HepG2 (cell line): ENCODE results near the gene CDCA5. TPM values are rescaled to one million over a fixed set of nuclear protein-coding genes. Genes with fewer than 3 reads are reported as not detected.

Experiments used
- FOXA3 ChIP-seq: IDR thresholded peaks from 2 replicates; pipeline ENCODE4 v1.6.1; 2016; ENCODE audit warnings: missing genetic modification reagents, missing compliant biosample characterization
- GABPA ChIP-seq, 2 experiments: IDR thresholded peaks; 2 replicates each; pipeline ENCODE4 v1.6.1; 2011 to 2016; ENCODE audit warnings: low read depth in 2 of 2, low read length in 1 of 2, missing biosample characterization in 1 of 2, missing genetic modification characterization in 1 of 2
- GATAD2A ChIP-seq: IDR thresholded peaks from 2 replicates; pipeline ENCODE4 v1.6.1; 2016
- HES4 ChIP-seq: sonication (generic); formaldehyde crosslinking; IDR thresholded peaks from 2 replicates; pipeline ENCODE4 v1.9.0; 2021; ENCODE audit warnings: mild to moderate bottlenecking, missing genetic modification reagents, borderline replicate concordance
- KDM2A ChIP-seq: sonication (generic); formaldehyde crosslinking; IDR thresholded peaks from 2 replicates; pipeline ENCODE4 v1.4.0; 2020; ENCODE audit warnings: low read depth, missing genetic modification reagents, borderline replicate concordance
- KLF11 ChIP-seq: IDR thresholded peaks from 2 replicates; pipeline ENCODE4 v1.6.1; 2016; ENCODE audit warnings: missing compliant biosample characterization
- MYC ChIP-seq: sonication (generic); formaldehyde crosslinking; IDR thresholded peaks from 2 replicates; pipeline ENCODE4 v1.9.0; 2021; ENCODE audit warnings: missing genetic modification reagents, borderline replicate concordance
- NFAT5 ChIP-seq: sonication (generic); formaldehyde crosslinking; IDR thresholded peaks from 2 replicates; pipeline ENCODE4 v1.4.0; 2020; ENCODE audit warnings: missing genetic modification reagents
- PHF8 ChIP-seq: sonication (generic); formaldehyde crosslinking; IDR thresholded peaks from 2 replicates; pipeline ENCODE4 v1.5.0; 2020; ENCODE audit warnings: missing genetic modification reagents
- SRF ChIP-seq: IDR thresholded peaks from 2 replicates; pipeline ENCODE4 v1.6.1; 2011; ENCODE audit warnings: mild to moderate bottlenecking, low read depth, low read length, moderate library complexity
- TRIM22 ChIP-seq: fragments of 450-650 bp; IDR thresholded peaks from 2 replicates; pipeline ENCODE4 v1.6.1; 2017
- ZBTB10 ChIP-seq: sonication (generic); formaldehyde crosslinking; IDR thresholded peaks from 2 replicates; pipeline ENCODE4 v1.4.0; 2020; ENCODE audit warnings: missing genetic modification reagents, borderline replicate concordance
- ZC3H4 ChIP-seq: sonication (generic); formaldehyde crosslinking; IDR thresholded peaks from 2 replicates; pipeline ENCODE4 v1.4.0; 2020; ENCODE audit warnings: missing genetic modification reagents, borderline replicate concordance
- ZKSCAN1 ChIP-seq: fragments of 150-350 bp; IDR thresholded peaks from 2 replicates; pipeline ENCODE4 v1.6.1; 2014; ENCODE audit warnings: low read length
- ZKSCAN5 ChIP-seq: sonication (generic); formaldehyde crosslinking; IDR thresholded peaks from 2 replicates; pipeline ENCODE4 v1.5.1; 2020; ENCODE audit warnings: mild to moderate bottlenecking, missing genetic modification reagents
- ZMYM2 ChIP-seq: sonication (generic); formaldehyde crosslinking; IDR thresholded peaks from 2 replicates; pipeline ENCODE4 v1.8.0; 2022; ENCODE audit warnings: mild to moderate bottlenecking, missing genetic modification reagents
- ZNF44 ChIP-seq: sonication (generic); formaldehyde crosslinking; IDR thresholded peaks from 2 replicates; pipeline ENCODE4 v1.5.1; 2020; ENCODE audit warnings: mild to moderate bottlenecking, missing genetic modification reagents
- ZNF569 ChIP-seq: sonication (generic); formaldehyde crosslinking; IDR thresholded peaks from 2 replicates; pipeline ENCODE4 v1.5.0; 2020; ENCODE audit warnings: mild to moderate bottlenecking, missing genetic modification reagents, moderate library complexity, borderline replicate concordance
- ZNF629 ChIP-seq: sonication (generic); formaldehyde crosslinking; conservative IDR thresholded peaks from 2 replicates; pipeline ENCODE4 v1.5.0; 2020; ENCODE audit warnings: missing genetic modification reagents
- polyA plus RNA-seq, 8 experiments: library from polyadenylated mRNA; depleted of rRNA in 3 of 8; stranded (reverse) in 7 of 8; unstranded in 1 of 8; fragments of >200 nt; fragmentation: Illumina TruSeq in 4 of 8; extraction: Trizol in 4 of 8; gene quantifications; 2 replicates each; pipeline versions ENCODE4 v1.2.1 to v1.2.3, GENCODE V29; 2011 to 2016; ENCODE audit warnings: low read depth in 4 of 8, missing spikeins in 1 of 8, mixed read lengths in 1 of 8; ENCODE audit not compliant: insufficient read depth in 1 of 8
- total RNA-seq, 5 experiments: library from RNA; depleted of rRNA; stranded (reverse); fragments of >200 nt; fragmentation: Illumina TruSeq; extraction: Trizol; gene quantifications; 2 replicates each; pipeline ENCODE4 v1.2.3, GENCODE V29; 2016; ENCODE audit warnings: low read depth in 1 of 5

CDCA5 gene
- total and polyA plus RNA-seq, 2 of the 13 experiments (the other 11 are each of a cell fraction or from before 2014, with no cell fraction given) = 13.5 to 50.6 TPM

GRCh38 chr11:65111744-65112545 is 28.1 kb upstream of the CDCA5 start, which contains the start of gene TM7SF2 (continued):
- TF ChIP-seq NFAT5 (CRISPR knock-in tag) = peak; percentile 64; the same call in 1 of the 2 replicates
- no peak for TF ChIP-seq ZNF569 (CRISPR knock-in tag)
- TF ChIP-seq ZKSCAN5 (CRISPR knock-in tag) = no peak
- TF ChIP-seq ZNF44 (CRISPR knock-in tag) = no peak
- no peak for TF ChIP-seq GABPA (IDR thresholded peaks at IDR 0.05; ENCODE audit: low read depth, low read length)
- TF ChIP-seq GABPA (CRISPR knock-in tag; IDR thresholded peaks at IDR 0.05; ENCODE audit: low read depth) = peak; percentile 44; the same call in 1 of the 2 replicates
- TF ChIP-seq ZBTB10 = 0 out of 2 replicates have a peak, but pooled peaks have one; percentile 31
- 0 out of 2 replicates have a peak, but pooled peaks have one; percentile 16 for TF ChIP-seq FOXA3
- peak; percentile 59; the same call in 1 of the 2 replicates for TF ChIP-seq PHF8 (CRISPR knock-in tag)
- peak; percentile 74; the same call in 1 of the 2 replicates for TF ChIP-seq KLF11 (CRISPR knock-in tag)
- peak; percentile 23; the same call in 1 of the 2 replicates for TF ChIP-seq GATAD2A (CRISPR knock-in tag)
- TF ChIP-seq ZC3H4 (CRISPR knock-in tag) = 0 out of 2 replicates have a peak, but pooled peaks have one; percentile 32
- TF ChIP-seq ZNF629 (CRISPR knock-in tag) = peak; percentile 64
- peak; percentile 6; the same call in 1 of the 2 replicates for TF ChIP-seq SRF
- TF ChIP-seq KDM2A (CRISPR knock-in tag) = peak; percentile 99
- TF ChIP-seq TRIM22 = no peak
- peak; percentile 53; the same call in 1 of the 2 replicates for TF ChIP-seq MYC (CRISPR knock-in tag)
- TF ChIP-seq ZKSCAN1 = no peak
- TF ChIP-seq HES4 (CRISPR knock-in tag) = 0 out of 2 replicates have a peak, but pooled peaks have one; percentile 38
- peak; percentile 7; the same call in 1 of the 2 replicates for TF ChIP-seq ZMYM2
